GM19023 (cell line): ENCODE data around the gene INPP5E.

Experiments
- ATAC-seq: cut with Tn5 transposase; IDR thresholded peaks from one replicate; pipeline ENCODE4 v1.9.1; 2021; ENCODE audit warnings: mild to moderate bottlenecking, moderate library complexity; ENCODE audit not compliant: unreplicated experiment

Gene INPP5E

DNA sequence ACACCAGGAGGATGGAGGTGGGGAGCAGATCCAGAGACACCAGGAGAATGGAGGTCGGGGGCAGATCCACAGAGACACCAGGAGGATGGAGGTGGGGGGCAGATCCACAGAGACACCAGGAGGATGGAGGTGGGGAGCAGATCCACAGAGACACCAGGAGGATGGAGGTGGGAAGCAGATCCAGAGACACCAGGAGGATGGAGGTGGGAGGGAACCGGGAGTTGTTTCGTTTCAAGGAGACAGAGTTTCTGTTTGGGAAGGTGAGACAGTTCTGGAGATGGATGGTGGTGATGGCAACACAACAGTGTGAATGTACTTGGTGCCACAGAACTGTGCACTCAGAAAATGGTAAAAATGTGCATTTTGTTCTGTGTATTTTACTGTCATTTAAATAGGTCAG lies 9.0 kb upstream of the INPP5E start:
- no peak for ATAC-seq

DNA sequence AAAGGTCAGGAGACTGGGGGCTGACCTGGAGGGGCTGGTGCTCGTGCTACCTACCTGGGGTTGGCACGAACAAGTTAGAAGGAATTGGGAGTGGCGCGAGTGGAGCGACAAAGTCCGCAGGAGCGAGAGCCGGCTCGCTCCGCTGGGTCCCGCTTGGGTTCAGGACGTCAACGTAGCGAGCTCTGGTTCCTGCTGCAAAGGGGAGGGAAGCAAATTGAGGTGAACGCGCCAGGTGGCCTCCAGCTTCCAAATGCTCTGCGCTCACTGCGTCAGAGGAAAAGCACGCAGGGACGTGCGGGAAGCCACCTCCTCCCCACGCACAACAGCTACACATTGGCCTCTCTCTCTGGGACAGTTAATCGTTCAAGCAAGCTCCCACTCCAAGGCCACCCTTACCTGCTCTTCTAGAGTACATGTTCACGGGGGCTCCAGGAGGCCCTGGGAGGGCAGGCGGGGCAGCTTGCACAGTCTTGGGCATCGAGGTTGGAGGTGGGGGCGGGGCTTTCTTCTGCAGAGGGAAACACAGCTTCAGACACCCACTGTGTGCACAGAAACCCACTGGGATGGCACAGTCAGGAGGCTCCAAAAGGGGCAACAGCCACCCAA lies 7.6 kb upstream of the INPP5E start:
- no peak for ATAC-seq

DNA sequence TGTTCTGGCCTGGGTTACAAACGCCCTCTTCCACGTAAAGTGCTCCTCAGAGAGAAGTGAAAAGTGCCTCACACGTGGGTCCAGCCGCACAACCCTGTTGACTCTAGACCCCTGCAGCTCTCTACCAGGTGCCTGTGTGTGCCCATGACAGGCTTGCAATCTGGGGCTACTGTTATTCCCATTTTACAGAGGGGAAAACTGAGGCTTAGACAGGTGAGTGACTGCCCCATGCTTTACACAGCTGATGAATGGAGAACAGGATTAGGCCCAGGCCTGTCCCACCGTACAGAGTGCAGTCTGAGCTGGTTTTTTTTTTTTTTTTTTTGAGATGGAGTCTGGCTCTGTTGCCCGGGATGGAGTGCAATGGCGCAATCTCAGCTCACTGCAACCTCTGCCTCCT lies 6.2 kb upstream of the INPP5E start:
- ATAC-seq: no peak

DNA sequence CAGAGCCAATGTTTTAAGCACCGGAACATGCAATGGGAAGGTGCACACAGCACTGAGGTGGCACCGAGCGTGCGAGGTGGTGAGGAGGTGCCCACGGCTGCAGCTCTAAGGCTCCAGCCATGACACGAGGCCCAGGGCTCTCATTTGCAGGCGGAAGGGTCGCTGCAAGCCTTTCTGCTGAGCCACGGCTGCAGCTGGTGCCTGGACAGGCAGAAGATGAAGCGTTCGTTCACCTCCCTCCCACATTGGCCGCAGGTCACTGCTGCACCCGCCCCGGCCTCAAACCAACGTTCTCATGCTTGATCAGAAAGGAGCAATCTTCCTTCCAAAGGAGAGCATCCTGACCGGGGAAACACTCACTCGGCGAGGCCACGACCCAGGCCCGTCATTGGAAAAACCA lies 4.5 kb upstream of the INPP5E start:
- ATAC-seq: no peak

DNA sequence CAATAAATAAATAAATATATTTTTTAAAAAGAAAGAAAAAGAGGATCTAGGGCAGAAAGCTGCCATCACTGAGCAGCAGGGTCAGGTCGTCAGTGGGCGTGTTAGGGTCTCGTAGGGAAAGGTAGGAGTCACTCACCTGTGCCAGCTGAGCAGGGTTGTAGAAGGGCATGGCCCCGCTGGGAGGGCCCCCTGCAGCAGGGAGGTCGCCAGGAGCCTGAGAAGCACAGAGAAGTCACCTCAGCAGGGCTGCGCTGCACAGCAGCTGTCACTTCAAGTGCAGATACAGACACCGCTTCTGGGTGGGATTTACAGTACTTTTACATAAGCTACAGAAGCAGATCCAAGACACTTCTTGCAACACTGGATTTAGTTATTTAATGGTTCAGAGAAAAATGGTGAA lies 4.0 kb upstream of the INPP5E start:
- ATAC-seq: no peak

DNA sequence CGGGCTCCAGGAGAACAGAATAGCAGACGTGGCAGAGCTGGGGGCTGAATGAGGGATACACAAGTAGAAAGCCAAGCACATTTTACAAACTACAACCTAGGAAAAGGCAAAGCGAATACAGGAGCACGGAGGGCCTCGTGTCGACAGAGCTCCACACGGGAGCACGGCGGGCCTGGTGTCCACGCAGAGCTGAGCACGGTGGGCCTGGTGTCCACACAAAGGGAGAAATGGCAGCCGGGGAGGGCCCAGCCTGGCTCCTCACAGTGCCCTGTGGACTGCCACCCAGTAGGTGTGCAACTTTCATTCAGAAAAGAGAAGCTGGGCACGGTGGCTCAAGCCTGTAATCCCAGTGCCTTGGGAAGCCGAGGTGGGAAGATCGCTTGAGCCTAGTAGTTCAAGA lies 3.4 kb upstream of the INPP5E start:
- ATAC-seq: no peak

DNA sequence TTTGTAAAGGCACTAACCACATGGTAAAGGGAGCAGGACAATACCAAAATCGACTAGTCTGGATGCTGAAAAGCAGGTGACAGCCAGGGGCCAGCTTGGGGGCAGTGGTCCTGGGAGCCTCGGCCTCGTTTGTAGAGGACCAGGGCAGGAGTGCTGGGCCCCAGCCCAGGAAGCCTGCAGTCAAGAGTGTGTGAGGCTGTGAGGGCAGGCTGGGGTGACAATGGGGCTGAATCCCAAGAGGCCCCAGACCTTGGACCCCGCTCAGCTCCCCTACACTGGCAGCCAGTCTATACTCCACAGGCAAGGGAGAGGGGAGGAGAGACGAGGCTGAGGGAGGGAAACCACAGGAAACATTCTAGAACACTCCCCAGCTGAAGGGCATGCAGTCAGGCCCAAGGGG lies 2.6 kb upstream of the INPP5E start:
- no peak for ATAC-seq

DNA sequence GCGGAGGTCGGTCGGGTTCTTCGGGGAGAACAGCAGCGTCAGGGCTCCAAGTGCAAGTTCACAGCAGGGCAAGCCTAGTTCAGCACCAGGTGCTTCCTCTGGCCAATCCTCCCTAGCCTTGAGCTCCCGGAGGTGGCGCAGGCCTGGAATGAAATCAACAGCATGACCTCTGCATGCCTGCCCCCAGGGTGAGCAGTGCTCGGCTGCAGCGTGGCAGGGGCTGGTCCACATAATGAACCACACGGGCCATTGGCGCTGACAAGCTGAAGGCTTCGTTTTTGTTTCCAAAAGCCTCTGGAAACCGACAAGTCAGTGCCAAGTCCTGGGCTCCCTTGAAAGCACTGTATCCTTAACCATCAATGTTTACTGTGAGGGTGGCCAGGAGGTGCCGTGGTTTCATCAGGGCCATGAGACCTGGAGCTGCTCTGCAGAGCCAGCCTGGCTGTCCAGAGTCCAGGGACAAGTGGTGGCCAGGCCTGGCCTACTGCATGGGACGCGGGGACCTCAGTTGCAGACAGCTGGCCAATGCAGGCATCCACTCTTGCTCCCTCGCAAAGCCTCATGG lies 2.1 kb upstream of the INPP5E start:
- no peak for ATAC-seq

DNA sequence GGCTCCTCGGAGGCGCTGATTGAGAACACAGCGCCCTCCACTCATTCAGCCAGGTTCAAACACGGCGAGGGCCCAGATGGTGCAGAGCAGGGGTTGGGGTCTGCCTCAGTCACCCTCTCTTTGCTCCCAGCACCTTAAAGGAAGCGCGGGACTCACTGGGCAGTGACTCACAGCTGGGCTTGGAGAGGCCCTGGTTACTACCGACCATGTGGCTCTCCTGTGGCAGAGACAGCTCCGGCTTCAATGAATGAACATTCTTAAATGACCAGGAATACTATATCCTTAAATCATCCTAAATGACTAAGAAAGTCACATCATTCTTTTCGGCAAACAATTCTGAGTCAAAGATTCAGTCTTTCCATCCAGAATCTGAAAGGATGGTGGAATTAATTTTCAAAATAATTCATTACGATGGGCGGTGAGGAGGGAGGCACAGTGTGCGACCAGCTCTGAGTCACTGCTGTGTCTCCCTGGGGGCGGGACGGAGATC lies 1.6 kb upstream of the INPP5E start:
- ATAC-seq: no peak

DNA sequence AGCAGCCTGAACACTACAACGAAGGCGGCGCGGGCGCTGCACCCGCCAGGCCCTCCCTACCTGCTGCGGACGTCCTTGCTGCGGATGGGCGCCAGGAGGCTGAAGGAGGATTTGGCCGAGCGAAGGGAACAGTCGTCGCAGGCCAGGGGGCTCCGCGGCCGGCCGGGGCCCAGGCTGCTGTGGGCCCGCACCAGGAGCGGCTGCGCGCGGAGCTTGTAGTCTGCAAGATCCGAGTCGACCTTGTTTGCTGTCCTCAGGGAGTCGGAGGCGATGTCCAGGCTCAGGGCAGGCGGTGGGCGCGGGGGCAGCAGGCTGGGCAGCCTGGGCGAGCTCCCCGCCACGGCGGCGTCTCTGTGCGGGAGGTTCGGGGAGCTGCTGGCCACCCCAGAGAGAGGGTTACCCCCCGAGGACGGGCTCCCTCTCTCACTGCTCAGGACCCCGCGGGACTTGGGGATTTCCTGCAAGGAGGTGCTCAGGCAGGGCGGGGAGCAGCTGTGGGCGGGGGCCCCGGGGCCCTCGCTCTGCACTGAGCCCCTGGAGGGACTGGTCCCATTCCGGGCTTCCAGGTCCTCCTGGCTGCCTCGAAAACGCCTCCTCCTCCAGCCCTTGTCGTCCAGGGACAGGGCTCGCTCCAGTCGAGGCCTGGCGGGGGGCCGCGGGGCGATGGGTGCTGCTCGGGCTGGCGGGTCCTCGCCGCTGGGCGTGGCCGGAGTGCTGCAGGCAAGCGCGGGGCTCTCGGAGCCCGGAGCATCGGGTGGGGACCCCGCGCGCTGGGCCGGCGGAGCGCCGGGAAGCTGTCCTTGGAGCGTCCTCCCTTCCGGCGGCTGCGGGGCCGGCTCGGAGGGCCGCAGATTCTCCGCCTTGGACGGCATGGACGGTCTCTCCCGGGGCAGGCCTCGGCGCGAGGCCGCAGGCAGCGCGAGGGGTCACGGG lies 831 bp downstream of the INPP5E start:
- ATAC-seq: peak; percentile 45

DNA sequence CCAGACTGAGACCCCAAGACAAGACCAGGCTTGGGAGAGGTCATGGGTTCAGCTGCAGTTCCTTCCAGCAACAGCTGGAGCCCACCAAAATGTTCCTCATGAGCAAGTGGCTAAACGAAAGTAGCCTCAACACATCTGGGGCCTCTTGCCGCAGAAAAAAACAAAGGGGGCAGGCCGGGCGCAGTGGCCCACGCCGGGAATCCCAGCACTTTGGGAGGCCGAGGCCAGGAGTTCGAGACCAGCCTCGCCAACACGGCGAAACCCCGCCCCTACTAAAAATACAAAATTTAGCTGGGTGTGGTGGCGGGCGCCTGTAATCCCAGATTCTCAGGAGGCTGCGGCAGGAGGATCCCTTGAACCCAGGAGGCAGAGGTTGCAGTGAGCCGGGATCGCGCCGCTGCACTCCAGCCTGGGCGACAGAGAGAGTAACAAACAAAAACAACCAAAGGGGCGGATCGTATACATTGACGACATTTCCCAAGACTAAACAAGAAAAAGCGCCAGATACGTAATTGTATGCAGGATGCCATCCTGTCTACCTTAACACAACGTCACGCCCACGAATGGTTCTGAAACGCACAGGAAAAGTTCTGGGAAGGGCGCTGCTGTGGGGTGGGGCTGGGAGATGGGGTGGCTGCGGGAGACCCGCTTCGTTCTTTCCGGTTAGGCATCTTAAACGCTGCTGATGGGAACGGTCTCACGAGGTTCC lies 1.7 kb downstream of the INPP5E start:
- no peak for ATAC-seq

DNA sequence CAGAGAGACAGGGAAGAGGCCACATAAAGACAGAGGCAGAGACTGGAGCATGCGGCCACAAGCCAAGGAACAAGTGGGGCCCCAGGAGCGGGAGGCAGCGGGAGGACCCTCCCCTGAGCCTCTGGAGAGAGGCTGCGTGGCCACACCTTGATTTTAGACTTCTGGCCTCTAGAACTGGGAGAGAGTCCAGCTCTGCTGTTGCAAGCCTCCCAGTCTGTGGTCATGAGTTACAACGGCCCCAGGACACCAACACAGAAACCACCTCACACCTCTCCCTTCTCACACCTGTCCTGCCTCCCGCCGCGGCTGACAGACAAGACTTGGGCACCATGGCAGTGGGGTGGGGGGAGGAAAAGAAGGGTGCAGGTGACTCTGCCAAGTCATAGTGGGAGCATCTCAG lies 2.2 kb downstream of the INPP5E start:
- no peak for ATAC-seq

DNA sequence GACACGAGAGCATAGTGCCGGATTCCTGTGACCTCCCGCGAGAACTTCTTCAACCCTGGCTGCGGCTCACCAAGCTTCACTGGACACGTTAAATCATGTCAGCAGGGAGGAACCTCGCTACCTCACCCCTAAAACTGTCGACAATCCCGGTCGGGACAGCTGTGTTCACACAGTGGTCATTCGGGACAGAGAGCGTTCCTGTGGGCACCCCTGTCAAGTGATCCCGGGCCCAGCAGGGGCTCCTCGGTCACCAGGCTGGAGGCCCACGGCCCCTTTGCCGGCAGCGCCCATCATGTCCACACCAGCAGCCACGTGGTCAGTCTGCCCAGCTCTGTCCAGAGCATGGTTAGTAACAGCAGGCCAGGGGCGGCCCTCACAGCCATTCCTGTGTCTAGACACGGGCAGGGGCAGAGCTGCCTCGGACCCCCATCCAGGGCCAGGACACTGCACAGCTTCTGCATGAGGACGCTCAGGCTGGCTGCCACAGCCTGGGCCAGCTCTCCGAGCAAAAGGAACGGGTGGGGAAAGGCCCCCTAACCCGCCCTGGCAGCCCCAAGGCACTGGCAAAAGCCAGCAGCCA lies 3.5 kb downstream of the INPP5E start:
- no peak for ATAC-seq

DNA sequence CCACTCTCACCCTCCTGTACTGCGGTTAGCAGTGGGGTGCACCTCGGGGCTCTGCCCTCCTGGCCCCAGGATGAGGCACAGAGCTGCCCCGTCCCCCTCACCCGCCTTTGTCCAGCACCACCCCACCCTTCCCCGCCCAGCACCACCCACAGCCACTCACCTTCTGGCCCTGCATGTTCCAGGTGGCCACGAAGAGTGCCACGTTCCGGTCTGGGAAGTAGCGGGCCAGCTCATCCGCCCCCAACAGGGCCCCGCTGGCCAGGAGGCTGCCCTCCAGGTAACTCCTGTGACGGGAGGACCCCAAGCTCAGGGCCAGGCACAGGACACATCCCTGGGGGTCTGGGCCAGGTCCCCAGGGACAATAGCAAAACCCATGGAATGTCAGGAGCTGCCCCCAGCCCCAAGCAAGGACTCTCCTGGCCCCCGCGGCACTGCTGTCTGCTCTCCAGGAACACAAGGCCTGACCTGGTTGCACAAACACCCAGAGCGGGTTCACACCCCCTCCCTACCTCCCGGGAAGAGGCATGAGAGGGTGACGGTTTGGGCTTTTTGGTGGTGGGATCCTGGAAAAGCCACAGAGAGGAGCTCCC lies 5.0 kb downstream of the INPP5E start:
- ATAC-seq: no peak

DNA sequence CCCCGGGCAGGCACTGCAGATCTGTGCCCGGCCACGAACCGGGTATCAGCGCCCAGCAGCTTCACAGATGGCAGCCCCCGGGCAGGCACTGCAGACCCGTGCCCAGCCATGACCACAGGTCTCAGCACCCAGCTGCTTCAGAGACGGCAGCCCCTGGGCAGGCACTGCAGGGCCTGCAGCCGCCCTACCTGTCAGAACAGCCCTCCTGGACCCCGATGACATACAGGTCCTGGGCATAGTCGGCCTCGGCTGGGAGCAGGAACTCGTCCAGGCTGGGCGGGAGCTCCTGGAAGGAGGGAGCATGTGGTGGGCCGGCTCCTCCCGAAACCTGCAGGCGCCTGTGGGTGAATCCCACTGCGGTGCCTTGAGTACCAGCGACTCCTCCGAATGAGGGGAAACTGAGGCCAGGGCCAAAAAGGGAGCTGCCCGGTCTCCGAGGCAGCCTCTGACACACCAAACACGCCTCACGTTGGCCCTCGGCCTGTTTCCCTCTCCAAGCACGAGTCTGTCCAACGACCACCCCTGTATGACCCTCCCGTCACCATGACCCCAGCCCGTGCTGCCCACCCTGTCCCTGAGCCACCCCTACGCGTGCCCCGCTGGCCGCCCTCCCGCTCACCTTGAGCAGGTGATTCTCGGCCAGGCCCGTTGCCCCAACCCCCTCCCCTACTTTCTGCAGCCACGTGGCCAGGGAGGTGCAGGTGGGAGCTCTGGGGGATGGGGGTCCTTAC lies 5.6 kb downstream of the INPP5E start:
- no peak for ATAC-seq

DNA sequence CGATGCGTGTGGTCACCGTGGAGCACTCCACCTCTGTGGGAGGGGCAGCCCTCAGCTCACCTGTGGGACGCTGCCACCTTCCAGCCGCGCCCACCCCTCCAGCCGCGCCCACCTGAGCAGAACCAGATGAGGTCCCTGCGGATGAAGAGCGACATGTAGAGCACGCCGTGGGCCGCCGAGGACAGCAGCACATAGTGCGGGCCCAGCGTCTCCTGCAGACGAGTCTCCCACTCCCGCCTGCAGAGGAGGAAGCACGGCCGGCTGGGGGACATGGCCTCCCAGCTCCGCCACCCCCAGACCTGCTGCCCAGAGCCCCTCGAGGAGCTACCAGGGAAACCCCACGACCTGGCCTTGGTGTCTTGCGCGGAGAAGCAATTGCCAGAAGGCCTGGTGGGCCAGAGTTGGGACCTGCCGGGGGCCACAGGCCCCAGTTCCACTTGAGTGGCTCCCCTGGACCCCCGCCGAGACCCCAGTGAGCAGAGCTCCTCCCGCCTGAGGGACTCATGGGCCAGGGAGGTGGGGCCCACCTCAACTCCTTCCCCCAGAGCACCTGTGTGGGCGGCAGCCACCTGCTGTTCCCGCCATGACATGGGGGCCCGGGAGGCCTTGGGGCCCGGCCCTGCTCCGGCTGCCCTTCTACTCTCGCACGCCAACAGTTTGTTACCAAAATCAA lies 6.5 kb downstream of the INPP5E start:
- no peak for ATAC-seq

DNA sequence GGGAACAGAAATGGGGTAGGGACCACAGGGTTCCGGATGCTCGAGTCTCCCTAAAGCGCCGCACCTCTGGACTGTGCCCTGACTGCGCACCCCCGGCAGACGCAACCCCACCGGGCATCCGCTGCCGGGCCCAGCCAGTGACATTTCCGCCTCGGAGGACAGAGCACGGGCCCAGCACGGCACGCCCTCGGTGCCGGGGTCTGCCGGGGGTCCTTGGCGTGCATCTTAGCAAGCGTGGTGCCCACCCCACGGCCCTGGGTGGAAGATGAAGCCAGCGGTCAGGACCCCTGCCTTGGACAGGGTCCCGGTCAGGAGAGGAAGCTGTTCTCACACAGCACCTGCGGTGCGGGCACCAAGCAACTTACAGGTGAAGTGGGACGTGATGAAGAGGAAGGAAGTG lies 7.1 kb downstream of the INPP5E start:
- no peak for ATAC-seq

DNA sequence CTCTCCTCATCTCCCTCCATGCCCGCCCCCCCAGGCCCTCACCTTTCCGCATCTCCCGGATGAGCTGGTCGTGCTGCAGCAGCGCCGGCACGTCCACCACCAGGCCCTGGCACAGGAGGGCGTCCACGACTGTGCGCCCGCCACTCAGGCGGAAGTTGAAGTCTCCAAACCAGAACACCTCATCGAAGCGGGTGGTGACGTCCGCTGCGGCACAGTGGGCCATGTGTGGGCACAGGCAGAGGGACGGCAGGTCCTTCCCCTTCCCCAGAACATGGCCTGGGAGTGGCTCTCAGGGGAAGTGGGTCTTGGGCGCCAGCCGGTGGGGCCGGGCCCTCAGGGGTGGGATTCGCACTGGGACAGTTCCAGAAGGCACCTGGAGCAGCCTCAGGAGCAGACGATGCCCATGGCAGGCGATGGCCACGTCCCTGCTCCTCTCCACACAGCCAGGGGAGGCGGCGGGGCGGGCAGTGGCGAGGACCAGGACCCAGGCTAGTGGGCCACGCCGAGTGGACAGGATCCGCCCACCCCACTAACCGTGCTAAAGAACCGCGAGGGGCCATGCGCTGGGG lies 7.8 kb downstream of the INPP5E start:
- no peak for ATAC-seq

DNA sequence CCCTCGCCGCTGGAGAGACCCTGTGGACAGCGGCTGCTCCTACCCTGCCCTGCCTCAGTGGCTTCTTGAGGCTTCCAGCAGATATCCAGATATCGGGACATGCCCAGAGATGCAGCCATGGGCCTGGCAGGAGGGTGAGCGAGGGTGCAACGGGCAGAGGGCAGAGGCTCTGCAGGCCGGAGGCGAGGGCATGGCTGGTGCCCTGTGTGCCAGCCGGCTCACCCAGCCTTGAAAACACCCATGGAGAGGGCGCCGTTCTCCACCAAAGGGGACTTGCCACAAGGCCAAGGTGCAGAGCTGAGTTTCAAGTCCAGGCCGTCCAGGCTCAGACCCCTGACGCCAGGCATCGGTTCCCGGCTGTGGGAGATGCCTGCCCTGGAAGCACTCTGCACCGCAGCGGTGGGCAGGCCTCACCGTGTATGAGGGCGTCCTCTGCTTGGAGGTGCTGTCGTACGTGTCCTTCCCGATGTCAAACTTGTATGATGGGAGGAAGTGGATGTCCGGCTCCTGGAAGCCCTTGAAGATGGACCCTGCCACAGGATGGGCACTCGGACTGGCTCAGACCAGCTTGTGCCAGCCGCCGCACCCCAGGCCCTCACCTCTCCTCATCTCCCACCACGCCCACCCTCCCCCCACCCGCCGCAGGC lies 8.9 kb downstream of the INPP5E start:
- no peak for ATAC-seq
